DLD1 (cell line): ENCODE measurements around the gene VWA8.

Experiments
- in situ Hi-C: cut with HindIII; loops from 2 replicates; pipeline ENCODE4 v1.10.0; 2017; ENCODE audit warnings: low sequenced_read_pairs

Gene VWA8

DNA sequence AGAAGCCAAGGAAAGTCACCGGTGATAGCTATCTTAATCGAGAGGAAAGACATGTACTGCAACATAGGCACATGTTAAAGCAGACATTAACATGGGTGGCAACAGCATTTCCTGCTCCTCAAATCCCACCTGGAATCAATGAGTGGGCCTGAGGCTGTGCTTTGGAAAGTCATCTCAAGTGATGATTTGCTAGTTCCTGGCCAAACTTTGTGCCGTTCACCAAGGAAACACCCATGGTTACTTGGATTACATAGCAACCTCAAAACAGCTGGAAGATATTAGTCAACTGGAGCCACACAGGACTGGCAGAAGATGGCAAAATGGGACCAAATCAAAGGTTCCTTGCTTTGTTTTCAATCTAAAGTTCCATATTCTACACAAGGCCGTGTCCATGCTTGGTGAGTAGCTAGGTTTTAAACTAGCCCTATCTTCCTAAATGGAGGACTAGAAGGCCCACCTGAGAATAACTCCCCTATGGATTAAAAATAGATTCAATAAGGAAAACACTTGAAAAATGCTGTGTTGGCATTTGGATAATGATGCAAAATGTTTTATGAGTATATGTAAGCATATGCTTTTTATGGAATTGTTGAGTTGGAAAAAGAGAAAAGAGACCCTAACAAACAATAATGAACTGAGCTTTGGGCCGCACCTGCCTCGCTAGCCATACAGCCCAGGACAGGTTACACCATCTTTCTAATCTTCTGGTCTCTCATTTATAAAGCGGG, 359.0 kb downstream of the VWA8 start:
- in situ Hi-C loops, result no loop called here

DNA sequence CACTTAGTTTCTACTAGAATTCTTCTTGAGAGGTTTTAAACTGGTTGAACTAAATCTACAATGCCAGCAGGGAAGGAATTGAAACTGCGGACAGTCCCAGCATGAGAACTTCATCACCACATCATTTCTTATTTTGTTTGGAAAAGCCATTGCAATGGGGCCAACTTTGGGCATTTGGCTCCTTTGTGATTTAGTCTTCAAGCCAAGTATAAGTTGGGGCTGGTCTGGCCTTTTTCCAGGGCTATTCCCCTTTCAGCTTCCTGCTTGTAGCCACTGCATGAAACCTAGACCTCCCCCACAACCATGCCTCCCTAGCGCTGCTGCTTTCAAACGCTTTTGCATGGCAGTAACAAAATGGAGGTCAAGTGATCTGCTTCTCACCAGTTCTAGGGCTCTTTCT, 361.3 kb downstream of the VWA8 start:
- in situ Hi-C loops, result no loop called here

DNA sequence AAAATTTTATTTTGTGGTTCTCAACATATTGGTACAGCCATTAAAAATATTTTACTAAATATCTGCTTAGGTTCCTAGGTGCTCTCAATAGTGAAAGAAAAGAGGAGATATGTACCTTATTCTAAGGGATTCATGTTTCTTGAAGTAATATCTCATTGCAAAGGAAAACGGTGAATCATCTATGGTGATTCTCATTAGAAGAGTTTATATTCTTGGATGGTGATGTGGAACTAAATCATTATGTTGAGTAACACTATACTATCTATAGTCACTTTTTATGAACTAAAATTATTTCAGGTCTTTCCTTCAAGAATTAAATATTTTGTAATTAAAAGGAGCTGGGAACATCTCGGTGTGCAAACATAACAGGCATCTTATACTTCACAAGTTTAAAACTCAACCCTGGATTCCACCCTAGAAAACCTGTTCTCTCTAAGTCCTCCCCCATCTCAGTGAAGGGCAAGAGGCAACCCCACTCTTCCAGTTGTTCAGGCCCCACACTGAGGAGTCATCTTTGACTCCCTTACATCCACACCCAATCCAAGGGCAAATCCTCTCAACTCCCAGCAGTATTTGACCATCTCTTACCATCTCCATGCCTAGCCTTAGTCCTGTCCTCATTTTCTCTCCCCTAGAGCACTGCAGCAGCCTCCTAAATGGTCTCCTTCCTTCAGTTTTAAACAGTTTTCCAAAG, 363.4 kb downstream of the VWA8 start:
- in situ Hi-C loops, result no loop called here

DNA sequence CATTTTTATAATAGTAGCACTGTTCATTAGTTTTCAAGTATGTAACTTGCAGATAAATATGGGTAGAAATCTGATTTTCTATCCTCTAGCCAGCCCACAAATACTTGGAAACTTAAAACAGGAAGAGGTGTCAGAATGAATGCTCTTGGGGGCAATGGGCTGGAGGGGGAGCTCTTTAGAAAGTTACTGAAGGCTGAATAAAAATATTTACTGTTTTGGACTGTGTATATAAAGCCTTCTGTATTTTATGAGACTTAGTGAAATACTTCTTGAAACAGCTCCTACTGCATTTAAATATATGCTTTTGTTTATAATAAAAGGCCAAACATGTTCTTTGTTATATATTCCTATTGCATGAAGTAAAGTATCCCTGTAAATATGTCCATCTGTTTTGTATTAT, 364.7 kb downstream of the VWA8 start:
- in situ Hi-C loops, result no loop called here

GRCh38 chr13:41595298-41595697, 365.6 kb downstream of the VWA8 start:
- in situ Hi-C loops, result no loop called here

- in situ Hi-C loops, result no loop called here
Observed at GRCh38 chr13:41590643-41591042, 370.3 kb downstream of the VWA8 start.

- in situ Hi-C loops, result no loop called here
Observed at GRCh38 chr13:41590122-41590521, 370.8 kb downstream of the VWA8 start.

- in situ Hi-C loops, result no loop called here
Observed at GRCh38 chr13:41589434-41589833, 371.5 kb downstream of the VWA8 start.

- in situ Hi-C loops, result no loop called here
Observed at GRCh38 chr13:41588899-41589298, 372.0 kb downstream of the VWA8 start.

GRCh38 chr13:41588448-41588847, 372.5 kb downstream of the VWA8 start:
- in situ Hi-C loops, result no loop called here

- in situ Hi-C loops, result no loop called here
Observed at GRCh38 chr13:41587490-41587889, 373.4 kb downstream of the VWA8 start.

DNA sequence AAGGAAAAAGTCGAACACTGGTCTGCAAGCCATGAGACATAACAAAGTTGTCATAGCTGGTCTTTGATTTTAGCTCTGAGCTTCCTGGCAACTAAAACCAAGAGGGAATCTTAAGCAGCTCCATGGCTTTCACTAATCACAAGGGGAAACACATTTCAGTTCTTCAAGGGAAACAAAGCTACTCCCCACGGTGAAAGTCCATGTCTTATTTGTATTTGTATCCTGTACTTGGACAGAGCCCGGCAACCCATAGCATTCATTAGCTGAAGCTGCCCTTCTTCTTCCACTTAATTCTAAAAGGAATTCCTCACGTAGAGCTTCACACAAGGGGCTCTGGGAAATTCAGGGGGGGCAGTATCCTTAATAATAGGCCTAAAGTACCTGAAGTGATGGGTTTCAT, 374.7 kb downstream of the VWA8 start:
- in situ Hi-C loops, result no loop called here

GRCh38 chr13:41582027-41582463, 378.9 kb downstream of the VWA8 start:
- in situ Hi-C loops, result no loop called here

DNA sequence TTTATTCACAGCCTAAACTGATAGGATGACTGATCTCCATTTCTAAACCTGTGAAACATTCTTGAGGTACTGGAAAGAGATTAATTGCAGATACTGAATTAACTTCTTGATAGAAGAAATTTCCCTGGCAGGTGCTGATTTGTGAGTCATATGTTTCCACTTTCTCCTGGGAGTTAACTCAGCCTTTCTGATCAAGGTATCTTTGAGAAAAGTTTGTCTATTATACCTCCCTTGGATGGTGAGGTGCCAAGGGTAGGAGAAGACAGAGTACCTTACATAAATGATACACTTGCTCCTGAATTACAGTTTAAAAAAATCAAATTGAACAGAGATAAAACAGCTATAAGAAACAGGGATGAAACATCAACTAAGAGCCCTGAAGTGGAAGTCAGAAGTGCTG, 380.6 kb downstream of the VWA8 start:
- in situ Hi-C loops, result no loop called here

DNA sequence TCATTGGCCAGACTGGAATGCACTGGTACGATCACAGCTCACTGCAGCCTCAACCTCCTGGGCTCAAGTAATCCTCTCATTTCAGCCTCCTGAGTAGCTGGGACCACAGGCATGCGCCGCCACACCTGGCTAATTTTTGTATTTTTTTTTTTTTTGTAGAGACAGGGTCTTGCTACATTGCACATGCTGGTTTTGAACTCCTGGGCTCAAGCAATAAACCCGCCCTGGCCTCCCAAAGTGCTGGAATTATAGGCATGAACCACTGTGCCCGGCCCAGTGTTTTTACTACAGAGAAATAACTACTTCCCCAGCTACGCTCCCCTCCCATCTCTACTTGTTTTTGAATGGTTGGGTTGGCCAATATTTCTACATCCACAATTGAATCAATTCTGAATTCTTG, 381.0 kb downstream of the VWA8 start:
- in situ Hi-C loops, result loop anchor here (5.0 to 10.0 kb wide), 2 partner anchors 88 to 315 kb away; no protein-coding TSS in a partner anchor

GRCh38 chr13:41579168-41579567, 381.7 kb downstream of the VWA8 start:
- in situ Hi-C loops, result loop anchor here (5.0 to 10.0 kb wide), 2 partner anchors 87 to 316 kb away; no protein-coding TSS in a partner anchor

DNA sequence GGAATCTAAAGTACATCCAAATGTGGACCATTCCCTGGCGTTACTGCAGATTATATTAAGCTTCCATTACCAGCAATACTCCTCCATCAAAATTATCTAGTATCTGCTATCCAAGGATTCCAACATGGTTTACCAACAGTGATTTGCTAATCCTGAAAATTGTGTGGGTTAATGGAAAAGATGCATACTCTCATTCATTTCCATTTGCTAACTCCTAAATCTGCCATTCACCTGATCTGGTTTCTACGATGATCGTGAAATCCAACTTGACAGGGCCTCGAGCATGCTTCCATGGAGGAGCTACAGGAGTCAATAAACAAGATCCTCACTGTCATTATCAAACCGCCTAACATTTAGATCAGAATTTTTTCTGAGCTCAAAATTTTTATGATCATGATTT, 382.5 kb downstream of the VWA8 start:
- in situ Hi-C loops, result loop anchor here (5.0 to 10.0 kb wide), 2 partner anchors 86 to 316 kb away; no protein-coding TSS in a partner anchor

GRCh38 chr13:41577436-41577835, 383.5 kb downstream of the VWA8 start:
- in situ Hi-C loops, result loop anchor here (5.0 to 10.0 kb wide), 2 partner anchors 85 to 317 kb away; no protein-coding TSS in a partner anchor

DNA sequence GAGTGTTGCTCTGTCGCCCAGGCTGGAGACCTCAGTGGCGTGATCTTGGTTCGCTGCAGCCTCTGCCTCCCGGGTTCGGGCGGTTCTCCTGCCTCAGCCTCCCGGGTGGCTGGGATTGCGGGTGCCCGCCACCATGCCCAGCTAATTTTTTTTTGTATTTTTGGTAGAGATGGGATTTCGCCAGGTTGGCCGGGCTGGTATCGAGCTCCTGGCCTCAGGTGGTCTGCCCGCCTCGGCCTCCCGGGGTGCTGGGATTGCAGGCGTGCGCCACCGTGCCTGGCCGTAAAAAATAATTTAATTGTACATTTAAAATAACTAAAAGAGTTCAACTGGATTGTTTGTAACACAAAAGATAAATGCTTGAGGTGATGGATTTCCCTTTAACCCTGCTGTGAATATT, 387.3 kb downstream of the VWA8 start:
- in situ Hi-C loops, result loop anchor here (10.0 kb wide), 1 partner anchor 321 kb away; no protein-coding TSS in a partner anchor

DNA sequence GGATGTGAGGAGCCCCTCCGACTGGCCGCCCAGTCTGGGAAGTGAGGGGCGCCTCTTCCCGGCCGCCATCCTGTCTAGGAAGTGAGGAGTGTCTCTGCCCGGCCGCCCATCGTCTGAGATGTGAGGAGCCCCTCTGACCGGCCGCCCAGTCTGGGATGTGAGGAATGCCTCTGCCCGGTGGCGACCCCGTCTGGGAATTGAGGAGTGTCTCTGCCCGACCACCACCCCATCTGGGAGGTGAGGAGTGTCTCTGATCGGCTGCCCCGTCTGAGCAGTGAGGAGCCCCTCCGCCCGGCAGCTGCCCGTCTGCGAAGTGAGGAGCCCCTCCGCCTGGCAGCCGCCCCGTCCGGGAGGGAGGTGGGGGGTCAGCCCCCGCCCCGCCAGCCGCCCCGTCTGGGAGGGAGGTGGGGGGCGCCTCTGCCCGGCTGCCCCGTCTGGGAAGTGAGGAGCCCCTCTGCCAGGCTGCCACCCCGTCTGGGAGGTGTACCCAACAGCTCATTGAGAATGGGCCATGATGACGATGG, 389.0 kb downstream of the VWA8 start:
- in situ Hi-C loops, result loop anchor here (10.0 kb wide), 1 partner anchor 323 kb away; no protein-coding TSS in a partner anchor

DNA sequence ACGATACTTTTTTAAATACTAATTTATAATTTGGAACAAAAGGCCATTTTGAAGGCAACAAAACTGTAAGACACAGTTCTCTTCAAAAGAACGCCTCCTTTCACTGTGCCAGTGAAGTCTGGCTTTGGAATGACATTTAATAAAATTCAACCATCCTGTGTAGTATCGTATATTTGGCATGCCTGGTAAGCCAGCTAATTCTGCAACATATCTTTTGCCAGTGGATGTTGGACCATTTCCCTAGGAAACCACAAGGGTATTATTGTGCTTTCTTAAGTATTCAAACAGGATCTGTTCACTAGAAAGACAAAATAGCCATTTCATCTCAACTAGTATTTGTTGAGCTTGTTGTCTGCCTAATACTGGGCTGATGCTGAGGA, 391.9 kb downstream of the VWA8 start:
- in situ Hi-C loops, result no loop called here
